Cortex of kidney (tissue), 1 donor: ENCODE data around the gene KCNQ4.

Experiments
- DNase-seq: peaks from one replicate; lab custom pipeline; 2025; lab: John Stamatoyannopoulos, UW

Gene KCNQ4

DNA sequence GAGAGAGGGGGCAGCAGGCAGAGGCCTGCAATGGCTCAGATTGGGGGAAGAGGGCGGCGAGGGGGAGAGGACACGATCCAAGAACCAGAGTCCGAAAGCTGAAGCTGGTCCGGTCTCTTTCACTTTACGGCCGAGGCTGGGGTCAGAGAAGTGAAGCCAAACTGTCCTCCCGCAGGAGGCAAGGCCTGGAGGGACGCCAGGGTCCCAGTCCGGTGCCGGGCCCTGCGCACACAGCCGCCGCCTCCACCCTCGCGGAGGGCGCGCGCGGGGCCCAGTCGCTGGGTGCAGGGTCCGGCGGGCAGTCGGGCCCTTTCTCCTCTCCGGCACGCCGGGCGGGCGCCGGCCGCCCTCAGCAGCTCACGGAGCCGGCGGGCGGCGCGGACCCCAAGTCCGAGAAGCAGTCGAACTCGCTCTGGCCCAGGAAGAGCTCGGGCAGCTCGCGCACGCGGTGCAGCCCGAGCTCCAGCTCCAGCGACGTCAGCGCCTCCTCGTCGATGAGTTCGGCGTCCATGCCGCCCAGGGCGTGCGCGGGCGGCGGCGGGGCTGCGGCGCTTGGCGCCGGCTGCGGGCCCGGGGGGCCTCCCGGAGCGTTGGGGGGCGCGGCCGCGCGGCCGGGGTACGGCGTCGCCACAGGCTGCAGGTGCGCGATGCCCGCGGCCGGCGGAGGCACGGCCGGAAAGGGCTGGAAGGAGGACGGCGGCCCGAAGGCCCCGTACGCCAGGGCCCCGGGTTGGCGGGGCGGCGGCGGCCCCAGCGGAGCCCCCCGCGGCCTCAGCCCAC is 77.8 kb downstream of the KCNQ4 start:
- DNase-seq = no peak

DNA sequence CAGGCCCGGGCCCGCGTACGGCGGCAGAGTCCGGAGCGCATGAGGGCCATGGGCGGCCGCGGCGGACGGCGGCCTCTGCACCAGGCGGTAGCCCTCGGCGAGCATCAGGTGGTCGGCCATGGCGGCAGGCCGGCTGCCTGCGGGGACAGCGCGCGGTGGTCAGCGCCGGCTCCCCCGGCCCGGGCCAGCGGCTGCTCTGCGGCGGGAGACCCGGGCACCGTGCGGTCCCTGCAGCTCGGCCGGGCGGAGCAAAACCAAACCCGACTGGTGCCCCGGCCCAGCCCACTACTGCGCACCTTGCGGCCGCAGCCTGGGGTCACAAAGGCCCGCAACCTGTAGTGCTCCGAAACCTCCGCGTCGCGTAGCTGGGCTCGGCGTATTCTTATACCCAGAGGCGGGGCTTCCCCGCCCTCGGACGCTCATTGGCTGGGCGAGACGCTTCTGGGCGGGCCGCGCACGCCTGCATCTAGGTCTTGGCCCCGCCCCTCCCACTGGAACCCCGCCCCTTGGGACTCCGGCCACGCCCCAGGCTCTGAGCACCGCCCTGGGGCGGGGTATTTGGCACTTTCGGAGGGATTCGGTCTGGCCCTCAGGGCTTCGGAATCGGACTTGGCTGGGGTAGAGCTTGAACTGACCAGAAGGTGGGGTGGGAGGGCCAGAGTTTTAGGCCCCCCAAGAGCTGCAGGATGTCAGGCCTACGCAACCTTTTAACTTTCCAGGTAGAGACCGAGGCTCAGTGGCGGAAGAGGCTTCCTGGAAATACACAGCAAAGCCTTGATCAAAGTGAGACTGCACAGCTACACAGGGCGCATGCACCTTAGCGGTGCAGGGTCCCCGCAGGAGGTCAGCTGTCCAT is 78.6 kb downstream of the KCNQ4 start, which contains the start of gene CITED4:
TSS of gene CITED4 (minus strand) at position 356 of the 856 bp plus-strand sequence. CDS start at position 120, 236 bp downstream.
- no peak for DNase-seq

DNA sequence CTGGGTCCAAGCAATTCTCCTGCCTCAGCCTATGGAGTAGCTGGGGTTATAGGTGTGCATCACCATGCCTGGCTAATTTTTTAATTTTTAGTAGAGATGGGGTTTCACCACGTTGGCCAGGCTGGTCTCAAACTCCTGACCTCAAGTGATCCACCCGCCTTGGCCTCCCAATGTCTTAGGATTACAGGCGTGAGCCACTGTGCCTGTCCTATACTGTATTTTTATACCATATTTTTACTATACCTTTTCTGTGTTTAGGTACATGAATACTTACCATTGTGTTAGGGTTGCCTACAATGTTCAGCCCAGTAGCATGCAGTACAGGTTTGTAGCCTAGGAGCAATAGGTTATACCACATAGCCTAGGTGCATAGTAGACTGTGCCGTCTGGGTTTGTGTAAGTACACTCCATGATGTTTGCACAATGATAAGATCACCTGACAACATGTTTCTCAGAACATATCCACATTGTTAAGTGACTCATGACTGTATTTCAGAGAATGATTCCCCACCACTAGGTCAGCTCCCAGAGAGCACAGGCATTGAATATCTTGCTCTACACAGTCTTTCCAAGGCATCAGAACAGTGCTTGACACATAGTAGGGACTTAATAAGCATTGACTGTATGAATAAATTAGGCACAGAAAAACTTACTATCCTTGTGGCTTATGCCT is 84.6 kb downstream of the KCNQ4 start:
- DNase-seq = no peak

DNA sequence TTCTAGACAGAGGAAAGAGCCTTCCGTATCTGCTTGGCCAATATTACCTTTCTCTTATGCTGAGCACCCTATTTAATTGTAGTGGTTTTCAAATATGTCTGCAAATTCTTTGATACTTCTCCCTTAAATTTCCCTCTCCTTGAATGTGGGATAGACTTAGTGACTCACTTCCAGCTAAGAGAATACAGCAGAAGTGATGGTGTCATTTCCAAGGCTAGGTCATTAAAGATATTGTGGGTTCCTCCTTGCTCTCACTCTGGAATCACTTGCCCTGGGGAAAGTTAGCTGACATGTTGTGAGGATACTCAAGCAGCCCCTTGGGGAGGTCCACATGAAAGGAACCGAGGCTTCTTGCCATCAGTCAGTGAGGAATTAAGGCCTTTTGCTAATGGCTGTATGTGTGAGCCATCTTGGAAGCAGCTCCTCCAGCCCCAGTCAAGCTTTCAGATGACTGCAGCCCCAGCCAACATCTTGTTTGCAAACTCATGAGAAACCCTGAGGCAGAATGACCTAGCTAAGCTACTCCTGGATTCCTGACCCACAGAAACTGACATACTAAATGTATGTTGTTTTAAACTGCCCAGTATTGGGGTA is 86.6 kb downstream of the KCNQ4 start:
- no peak for DNase-seq

DNA sequence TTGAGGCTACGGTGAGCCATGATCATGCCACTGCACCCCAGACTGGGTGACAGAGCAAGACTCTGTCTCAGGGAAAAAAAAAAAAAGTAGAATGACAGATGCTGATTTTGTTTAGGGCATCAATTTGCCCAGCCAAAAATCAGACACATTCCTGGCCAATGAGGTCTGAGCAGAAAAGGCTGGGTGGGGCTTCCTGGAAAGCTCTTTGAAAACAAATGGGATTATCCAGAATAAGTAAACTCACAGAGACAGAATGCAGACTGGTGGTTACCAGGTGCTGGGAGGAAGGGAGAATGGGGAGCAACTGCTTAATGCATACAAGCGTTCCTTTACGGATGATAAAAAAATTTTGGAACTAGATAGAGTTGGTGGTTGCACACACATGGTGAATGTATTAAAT is 88.7 kb downstream of the KCNQ4 start:
- no peak for DNase-seq

DNA sequence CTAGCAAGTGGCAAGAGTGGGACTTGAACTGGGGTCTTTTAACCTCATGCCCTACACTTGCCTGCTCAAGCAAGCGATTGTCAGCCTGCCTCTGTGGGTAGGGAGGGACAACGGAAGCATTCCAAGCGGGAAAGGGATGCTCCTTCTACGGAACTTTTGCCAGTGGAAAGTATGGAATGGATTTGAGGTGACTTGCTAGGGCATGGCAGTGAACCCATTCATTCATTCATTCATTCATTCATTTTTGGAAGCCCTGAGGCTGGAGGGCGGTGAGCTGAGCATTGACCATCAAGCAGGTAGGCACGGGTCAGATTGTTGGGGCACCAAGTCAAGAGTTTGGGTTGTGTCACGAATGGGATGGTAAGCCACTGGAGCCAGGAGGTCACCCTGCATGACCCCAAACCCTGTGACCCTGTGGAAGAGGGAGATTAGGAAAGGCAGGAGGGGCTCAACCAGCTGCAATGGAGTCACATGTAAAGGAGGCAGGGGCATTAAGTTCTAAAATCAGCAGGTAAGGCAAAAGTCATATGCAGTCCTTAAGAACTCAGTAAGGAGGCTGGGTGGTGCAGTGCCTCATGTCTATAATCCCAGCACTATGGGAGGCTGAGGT is 90.4 kb downstream of the KCNQ4 start:
- DNase-seq = no peak

DNA sequence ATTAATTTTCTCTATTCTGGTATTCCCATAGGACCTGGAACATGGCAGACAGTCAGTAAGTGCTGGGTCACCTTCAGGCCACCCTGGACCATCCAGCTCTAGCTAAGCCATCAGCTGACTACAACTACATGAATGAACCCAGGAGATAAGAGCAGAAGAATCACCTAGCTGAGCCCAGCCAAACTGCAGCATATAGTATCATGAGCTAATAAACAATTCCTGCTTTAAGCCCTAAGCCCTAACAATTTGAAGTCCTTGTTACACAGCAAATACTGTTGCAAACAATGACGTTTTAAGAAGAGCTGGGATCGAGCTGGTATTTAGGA is 92.8 kb downstream of the KCNQ4 start:
- no peak for DNase-seq

DNA sequence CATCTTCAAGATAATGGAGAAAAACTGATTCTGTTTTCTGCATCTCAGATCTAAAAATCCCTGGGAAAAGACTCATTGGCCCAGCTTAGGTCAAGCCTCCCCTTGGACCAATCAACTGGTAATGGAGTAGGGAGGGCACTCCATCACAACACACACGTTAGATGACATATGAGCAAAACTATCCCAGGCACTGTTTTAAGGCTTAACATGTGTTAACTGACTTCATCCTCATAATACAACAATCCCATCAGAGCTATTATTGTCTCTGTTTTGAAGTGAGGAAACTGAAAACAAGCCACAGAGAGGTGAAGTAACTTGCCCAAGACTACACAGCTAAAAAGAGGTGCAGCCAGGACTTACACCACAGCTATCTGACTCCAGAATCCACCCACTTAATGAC is 93.3 kb downstream of the KCNQ4 start:
- no peak for DNase-seq

DNA sequence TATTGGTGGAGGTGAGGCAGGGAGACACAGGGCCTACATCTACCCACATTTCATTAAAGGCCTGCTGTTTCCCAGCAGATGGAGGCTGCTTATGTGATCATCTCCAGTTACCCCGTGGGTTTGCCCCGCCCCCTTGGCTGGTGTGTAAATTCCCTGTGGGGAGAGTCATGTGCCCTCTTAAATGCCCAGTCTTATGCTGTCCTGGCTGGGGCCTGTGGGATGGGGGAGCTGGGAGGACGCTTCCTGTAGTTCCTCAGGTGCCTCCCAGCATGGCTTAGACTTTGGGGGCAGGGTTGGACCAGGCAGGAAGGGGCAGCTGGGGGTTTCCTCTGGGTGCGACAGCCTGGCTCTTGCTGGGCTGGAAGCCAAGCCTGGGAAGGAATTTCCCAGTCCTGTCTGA is 94.1 kb downstream of the KCNQ4 start:
- no peak for DNase-seq

DNA sequence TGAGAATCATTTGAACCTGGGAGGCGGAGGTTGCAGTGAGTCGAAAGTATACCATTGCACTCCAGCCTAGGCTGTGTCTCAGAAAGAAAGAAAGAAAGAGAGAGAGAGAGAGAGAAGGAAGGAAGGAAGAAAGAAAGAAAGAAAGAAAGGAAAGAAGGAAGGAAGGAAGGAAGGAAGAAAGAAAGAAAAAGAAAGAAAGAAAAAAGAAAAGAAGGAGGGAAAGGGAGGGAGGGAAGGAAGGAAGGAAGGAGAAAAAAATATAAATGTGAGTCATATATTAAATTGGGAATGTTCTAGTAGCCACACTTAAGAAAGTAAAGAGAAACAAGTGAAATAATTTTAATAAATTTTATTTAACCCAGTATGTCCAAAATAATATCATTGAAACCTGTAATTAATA is 95.3 kb downstream of the KCNQ4 start:
- no peak for DNase-seq

DNA sequence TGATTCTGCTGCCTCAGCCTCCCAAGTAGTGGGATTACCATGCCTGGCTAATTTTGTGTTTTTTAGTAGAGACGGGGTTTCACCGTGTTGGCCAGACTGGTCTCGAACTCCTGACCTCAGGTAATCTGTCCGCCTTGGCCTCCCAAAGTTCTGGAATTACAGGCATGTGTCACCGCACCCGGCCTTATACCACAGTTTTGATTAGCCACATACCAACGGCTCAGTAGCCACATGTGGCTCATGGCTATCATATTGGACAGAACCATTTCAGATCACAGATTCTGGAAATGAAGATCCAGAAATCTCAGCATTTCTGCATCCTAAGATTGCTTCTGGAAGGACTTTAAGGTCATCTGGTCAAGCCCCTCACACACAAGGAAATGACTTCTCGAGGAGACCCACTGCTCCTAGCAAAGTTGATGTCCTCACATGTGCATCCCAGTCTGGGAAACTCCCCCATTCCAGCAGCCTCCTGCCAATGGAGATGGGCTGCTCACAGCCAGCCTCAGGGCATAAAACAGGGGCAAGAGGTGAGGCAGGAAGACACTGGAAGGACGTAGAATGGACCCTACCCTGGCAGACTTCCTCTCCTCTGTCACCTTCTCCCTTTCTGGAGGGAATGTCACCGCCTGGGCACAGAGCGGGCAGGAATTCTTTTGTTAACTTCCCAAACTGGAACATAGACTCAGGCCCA is 96.0 kb downstream of the KCNQ4 start:
- DNase-seq = no peak

DNA sequence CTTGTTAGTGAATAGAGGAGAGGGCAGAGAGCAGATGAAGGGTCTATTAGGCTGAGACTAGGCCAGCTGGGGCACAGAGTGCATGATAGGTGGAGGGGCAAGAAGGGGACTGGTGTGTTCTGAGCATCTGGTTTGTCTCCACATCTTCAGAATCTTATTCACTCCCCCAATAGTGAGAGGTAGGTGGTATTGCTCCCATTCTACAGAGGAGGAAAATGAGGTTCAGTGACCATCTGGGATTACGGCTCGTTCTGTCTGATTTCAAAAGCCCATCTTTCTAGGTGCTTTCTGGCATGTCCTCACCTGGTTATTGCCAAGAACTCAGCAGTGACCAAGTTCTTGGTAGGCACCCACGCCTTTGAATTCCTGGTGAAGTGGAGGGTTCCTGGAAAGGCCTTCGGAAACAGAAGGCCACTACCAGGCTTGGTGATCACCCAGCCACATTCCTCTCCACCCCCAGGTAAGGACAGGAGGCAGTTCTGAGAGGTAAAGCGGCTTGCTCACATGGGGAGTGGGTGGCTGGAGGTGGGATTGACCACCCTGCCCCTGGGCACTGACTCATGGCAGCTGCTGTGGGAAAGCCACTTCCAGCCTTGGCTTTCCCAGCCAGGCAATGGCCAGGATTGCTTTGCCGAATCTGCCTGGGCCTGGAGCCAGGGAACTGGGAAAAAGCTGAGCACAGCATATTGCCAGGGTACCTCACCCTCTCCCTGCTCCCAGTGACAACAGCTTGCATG is 97.4 kb downstream of the KCNQ4 start:
- DNase-seq = no peak

DNA sequence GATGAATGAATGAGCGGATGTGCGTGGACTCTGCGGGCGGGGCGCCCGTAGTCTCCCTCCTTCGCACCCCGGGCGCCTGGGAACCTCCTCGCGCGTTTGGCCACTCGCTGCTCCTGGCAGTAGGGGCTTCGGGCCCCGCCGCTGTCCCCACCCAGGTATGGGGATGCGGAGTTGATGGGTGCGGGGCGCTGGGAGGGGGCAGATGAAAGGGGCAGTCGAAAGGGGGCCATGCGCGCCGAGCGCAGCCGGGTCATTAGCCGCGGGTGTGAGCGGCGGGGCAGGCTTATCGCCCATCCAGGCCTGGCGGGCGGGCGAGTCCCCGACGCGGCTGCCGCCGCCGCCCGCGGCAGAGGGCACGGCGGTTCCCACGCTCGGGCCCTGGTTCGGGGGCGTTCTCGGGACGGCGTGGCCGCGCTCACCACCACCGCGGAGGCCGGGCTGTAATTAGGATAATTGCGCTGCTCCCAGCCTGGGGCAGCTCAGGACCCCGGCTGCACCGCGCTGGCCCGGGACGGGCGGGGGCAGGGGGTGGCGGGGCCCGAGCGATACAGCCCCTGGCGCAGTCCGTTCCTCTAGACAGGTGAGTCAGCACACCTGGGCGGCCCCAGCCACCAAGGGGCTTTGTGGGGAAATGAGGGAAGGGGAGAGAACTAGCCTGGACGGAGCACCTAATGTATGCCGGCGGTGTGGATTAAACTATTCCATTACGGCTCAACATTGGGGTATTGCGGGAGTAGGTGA is 100.6 kb downstream of the KCNQ4 start:
- DNase-seq = no peak

DNA sequence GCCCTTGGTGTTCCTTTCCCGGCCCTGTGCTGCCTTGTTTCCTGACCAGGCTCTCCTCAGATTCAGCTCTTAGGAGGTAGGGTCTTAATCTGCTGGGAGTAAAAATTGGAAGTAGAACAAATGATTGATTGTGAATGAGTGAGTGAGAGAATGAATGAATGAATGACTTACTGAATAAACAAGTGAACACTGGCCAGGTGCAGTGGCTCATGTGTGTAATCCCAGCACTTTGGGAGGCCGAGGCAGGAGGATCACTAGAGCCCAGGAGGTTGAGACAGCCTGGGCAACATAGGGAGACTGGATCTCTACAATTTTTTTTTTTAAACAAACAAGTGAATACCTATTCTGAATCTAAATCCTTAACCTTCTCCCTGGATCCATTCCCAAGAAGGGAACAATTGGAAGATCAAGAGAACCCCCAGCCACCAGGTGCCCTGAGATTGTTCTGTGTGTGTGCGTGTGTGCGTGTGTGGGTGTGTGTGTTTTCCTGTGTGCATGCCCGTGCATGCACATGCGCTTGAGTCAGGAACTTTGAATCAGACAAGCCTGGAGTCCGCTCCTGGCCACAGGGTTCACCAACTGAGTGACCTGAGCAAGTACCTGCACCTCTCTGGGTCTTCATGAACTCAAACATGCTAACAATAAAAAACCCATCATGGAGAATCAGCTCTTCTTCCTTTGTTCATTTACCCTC is 102.9 kb downstream of the KCNQ4 start:
- no peak for DNase-seq

DNA sequence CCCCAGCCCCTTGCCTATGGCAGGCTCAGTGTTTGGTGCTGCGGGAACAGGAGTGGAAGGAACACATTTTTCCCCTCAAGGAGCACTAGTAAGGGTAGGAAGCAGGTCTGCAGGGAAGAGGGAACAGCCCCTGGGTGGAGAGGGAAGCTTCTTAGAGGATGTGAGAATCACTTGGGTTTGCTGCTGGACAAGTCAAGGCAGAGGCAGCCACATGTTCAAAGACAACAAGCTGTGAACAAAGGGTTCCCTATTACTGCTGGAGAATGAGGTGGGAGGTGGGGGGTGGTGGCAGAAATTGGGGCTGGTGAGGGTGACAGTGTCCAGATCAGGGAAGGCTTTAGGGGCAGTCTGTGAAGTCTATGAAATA is 103.4 kb downstream of the KCNQ4 start:
- no peak for DNase-seq

DNA sequence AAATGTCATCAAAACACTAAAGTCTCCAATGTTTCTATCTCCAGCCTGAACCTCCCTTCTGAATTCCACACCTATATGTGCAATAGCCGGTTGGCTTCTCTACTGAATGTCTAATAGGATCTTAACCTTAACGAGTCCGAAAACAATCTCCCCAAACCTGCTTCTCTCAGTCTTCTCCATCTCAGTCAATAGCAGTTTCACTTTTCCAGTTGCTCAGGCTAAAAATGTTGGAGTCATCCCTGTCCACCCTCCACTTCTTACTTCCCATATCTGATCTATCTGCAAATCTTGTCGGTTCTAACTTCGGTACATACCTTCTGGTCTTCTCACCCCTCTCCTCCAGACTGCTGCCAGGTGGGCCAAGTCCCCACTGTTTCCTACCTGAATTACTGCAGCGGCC is 104.1 kb downstream of the KCNQ4 start:
- DNase-seq = no peak
